HG02763 (cell line): ENCODE results near the gene ZSCAN2.
A peak's percentile ranks its signal among the peaks of the same experiment; 100 is the strongest.

Experiments used
- ATAC-seq: cut with Tn5 transposase; IDR thresholded peaks from one replicate; pipeline ENCODE4 v1.9.1; 2021; ENCODE audit warnings: mild to moderate bottlenecking, moderate library complexity; ENCODE audit not compliant: unreplicated experiment

The ZSCAN2 gene

GRCh38 chr15:84598250-84598649 lies 2.6 kb upstream of the ZSCAN2 start:
- ATAC-seq = peak; percentile 34

GRCh38 chr15:84598993-84599392 lies 1.8 kb upstream of the ZSCAN2 start:
- ATAC-seq = no peak

- ATAC-seq = no peak
Measured at GRCh38 chr15:84599906-84600305, 903 bp upstream of the ZSCAN2 start.

GRCh38 chr15:84600331-84600686 lies 500 bp upstream of the ZSCAN2 start:
- peak; percentile 2 for ATAC-seq

GRCh38 chr15:84601555-84601838 lies 688 bp downstream of the ZSCAN2 start:
- ATAC-seq = no peak

GRCh38 chr15:84603630-84604379 lies 3.0 kb downstream of the ZSCAN2 start:
- no peak for ATAC-seq

- no peak for ATAC-seq
Measured at GRCh38 chr15:84604826-84605553, 4.2 kb downstream of the ZSCAN2 start.

- no peak for ATAC-seq
Measured at GRCh38 chr15:84605554-84605882, 4.7 kb downstream of the ZSCAN2 start.

- ATAC-seq = no peak
Measured at GRCh38 chr15:84606653-84607120, 5.9 kb downstream of the ZSCAN2 start.

- no peak for ATAC-seq
Measured at GRCh38 chr15:84608707-84609284, 8.0 kb downstream of the ZSCAN2 start.

GRCh38 chr15:84609818-84610525 lies 9.2 kb downstream of the ZSCAN2 start:
- no peak for ATAC-seq

GRCh38 chr15:84611631-84612030 lies 10.8 kb downstream of the ZSCAN2 start:
- ATAC-seq = no peak

- ATAC-seq = no peak
Measured at GRCh38 chr15:84616235-84616634, 15.4 kb downstream of the ZSCAN2 start.

- no peak for ATAC-seq
Measured at GRCh38 chr15:84620626-84621025, 19.8 kb downstream of the ZSCAN2 start.

- ATAC-seq = no peak
Measured at GRCh38 chr15:84621358-84621979, 20.7 kb downstream of the ZSCAN2 start.

- no peak for ATAC-seq
Measured at GRCh38 chr15:84624359-84624758, 23.6 kb downstream of the ZSCAN2 start.

- ATAC-seq = no peak
Measured at GRCh38 chr15:84625123-84625522, 24.3 kb downstream of the ZSCAN2 start.

GRCh38 chr15:84629033-84629432 lies 28.2 kb downstream of the ZSCAN2 start:
- no peak for ATAC-seq

GRCh38 chr15:84631706-84632272 lies 31.0 kb downstream of the ZSCAN2 start:
- ATAC-seq = no peak

- peak; percentile 43 for ATAC-seq
Measured at GRCh38 chr15:84633311-84634227, 32.8 kb downstream of the ZSCAN2 start.
